GM21423 (cell line): Measurements from ENCODE around the gene SYTL4.

ENCODE experiments used
- ATAC-seq: cut with Tn5 transposase; IDR thresholded peaks from one replicate; pipeline ENCODE4 v1.9.1; 2021; ENCODE audit warnings: mild to moderate bottlenecking, moderate library complexity; ENCODE audit not compliant: unreplicated experiment

The SYTL4 gene

DNA sequence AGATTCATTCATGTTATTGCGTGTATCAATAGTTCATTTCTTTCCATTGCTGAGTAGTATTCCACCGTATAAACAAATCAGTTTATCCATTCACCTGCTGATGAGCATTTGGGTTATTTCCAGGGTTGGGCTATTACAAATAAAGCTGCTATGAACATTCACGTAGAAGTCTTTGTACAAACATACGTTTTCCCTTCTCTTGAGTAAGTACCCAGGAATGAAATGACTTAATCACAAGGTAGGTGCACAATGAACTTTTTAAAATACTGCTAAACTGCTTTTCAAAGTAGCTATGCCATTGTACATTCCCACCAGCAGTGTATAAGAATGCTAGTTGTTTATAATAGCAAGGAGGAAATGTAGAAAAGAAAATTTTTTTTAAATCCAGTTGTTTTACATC is 35.9 kb downstream of the SYTL4 start:
- ATAC-seq: no peak

DNA sequence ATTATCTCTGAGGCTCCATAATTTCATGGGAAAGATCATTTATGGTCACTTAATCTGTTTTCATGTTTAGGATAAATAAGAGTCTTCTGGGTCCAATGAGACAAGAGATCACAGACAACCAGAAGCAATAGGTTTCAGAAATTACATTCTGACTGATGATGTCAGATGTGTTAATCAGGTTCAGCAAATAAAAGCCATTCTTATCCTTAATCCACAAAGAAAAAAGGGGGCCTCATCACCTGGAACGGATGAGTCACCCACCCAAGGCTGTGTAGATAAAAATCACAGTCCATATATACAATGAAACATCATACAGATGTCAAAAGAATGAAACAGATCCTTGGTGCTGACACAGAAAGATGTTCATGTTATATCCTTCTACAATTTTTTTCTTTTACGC is 36.6 kb downstream of the SYTL4 start:
- ATAC-seq: no peak

DNA sequence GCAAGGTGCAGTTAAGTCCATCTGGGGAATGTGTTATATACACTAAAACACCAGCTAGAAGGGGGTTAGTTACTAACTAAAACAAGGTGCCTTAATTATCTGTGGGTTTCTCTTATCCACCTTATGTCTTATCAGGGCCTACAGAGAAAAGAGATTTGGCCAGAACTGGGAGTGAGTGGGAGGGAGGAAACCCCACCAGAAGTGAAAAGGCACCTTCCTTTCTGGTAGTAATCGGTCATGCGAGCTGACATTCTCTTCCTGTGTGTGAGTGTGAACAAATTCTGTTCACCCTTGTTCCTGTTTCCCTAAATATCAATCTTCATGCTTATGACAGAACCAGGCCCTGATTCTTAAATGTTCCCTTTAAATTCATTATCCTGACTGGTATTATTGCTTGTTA is 44.4 kb downstream of the SYTL4 start:
- ATAC-seq: peak; percentile 63

DNA sequence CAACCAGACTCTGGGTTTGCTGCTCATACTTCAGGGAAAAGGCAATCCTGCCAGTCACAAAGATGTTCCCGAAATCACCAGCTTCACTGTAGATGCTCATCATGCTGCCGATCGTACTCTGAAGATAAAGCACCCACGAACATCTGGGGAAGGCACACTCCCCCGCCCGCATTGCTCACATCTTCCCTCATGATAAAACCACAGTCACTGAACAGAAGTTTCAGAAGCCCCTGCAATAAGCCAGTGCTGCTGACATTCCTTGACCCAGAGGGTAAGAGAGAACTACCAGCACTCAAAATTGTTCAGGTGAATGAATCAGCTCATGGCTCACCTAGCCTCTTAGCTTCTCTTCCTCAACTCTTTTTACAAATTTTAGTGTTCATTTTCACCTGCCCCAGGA is 44.8 kb downstream of the SYTL4 start:
- ATAC-seq: peak; percentile 37

DNA sequence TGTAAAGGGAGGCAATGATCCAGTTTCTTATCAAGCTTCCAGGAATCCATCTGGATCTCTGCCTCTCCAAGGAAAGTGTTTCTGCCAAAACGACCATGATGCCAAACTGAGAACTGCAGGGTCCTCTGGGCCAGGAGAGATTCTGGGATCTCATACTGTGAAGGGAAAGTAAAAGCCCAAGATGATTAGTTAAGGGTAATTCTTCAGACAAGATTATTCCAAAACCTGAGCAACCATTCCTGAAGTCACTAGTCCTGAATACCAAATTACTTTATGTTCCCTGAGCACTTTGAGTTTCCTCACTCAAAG is 46.0 kb downstream of the SYTL4 start:
- peak; percentile 12 for ATAC-seq

DNA sequence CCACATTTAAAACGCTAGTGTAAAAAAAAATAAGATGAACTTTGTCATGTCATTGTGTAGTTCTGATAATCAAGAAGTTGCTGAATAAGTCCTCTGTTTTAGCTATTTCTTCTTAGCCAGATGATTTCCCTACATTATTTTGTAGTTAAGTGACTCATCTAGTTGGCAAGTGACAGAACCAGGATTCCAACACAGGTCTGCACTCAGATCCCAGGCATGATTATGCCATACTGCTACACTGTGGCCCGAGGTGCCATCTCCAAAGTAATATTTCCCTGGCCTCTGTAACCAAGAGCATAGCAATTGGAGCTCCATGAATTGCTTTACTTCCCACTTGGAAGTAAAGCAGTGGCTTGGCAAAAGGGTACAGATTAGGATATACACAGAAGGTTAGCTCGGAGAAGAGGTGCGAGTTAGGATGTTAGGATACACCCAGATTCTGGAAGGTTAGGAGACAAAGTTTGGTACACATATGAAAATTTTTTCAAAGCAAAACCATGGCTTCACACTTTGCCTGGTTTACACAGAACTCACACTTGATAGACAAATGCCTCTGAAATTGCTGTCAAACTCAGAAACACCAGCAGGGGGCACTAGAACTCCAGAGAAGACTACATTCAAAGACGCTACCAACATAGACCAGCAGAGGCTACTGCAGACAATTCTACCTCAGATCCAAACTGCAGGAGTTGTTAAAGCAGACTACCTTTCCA is 46.5 kb downstream of the SYTL4 start:
- peak; percentile 78 for ATAC-seq

DNA sequence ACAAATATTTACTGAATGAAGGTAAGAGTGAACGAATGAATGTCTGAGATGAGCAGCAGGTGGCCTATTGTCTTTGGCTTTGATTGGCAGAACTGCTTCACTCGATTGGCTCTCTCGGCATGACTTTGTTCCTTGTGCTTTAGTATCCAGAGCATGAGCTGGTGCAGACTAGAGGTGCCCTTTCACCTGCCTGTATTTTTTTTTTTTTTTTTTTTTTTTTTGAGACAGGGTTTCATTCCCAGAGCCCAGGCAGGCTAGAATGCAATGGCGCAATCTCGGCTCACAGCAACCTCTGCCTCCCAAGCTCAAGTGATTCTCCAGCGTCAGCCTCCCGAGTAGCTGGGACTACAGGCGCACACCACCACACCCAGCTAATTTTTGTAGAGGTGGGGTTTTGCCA is 49.0 kb downstream of the SYTL4 start:
- ATAC-seq: no peak

DNA sequence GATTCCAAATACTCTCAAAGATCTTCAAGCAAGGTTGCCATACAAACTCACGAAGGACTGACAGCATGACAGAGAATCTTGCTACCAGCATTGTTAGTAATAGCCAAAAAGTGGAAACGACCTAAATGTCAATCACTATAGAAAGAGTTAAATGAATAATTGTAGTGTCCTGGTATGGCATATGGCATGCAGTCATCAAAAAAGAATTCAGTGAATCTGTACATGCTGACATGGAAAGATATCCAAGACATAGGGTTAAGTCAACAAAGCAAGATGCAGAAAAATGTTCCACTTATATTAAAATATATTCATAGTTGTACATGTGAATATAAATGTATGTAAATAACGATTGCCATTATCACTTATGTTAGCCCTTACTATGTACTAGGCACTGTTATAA is 50.3 kb downstream of the SYTL4 start:
- no peak for ATAC-seq

DNA sequence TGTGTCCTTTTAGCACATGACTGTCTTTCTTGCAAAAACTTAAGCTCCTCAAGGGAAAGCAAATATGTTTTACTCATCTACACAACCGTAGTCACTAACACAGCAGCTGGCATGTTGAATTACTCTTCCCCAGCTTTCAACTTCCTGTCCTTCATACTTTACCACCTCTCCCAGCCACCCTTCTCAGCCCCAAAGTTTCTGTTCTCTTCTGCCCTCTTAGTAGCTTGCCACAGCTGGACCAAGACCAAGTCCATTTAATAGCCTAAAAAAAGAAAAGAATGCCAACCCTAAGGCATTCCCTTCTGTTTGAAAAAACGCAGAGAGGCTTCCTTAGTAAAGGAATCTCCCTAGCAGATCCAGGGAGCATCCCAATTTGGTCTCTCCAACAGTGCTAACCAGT is 51.2 kb downstream of the SYTL4 start:
- no peak for ATAC-seq

DNA sequence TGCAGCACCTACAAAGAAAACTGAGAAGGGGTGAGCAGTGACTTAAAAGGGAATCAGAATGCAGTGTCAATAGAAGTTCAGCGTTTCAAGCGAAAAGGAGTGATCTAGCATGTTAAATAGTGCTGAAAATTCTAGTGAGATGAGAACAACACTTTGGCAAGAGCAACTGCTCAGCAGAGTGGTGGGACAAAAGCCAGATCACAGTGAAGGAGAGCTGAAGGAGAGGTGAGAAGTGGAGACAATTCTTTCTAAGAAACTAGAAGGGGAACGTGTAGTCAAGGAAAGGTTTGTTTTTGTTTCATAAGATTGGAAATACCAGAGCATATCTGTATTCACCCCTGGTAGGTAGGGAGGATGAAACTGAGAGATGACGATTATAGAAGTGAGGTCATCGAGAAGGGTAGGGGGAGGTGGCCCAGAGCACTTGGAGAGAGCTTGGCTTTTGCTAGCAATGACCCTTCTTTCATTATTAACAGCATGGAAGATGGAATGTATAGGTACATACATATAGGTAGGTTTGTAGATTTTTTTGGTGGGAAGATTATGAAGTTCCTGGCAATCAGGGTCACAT is 54.2 kb downstream of the SYTL4 start:
- ATAC-seq: no peak

DNA sequence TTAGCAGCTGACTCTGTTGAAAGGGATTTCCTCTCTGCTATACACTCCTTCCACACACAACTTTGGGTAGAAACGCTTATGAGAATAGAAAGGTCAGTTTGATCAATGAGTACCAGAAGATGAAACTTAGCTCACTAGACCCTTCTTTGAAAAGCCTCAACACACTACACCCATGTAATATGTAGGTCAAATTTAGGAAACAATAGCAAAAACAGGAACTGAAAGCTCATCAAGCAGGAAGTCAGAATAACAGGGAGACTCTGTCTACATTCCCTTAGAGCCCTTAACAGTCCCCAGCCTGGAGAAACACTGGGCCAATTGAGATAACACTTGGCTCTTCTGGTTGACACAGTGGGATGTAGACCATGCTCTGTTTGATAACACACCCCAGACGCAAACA is 57.2 kb downstream of the SYTL4 start:
- ATAC-seq: peak; percentile 55

DNA sequence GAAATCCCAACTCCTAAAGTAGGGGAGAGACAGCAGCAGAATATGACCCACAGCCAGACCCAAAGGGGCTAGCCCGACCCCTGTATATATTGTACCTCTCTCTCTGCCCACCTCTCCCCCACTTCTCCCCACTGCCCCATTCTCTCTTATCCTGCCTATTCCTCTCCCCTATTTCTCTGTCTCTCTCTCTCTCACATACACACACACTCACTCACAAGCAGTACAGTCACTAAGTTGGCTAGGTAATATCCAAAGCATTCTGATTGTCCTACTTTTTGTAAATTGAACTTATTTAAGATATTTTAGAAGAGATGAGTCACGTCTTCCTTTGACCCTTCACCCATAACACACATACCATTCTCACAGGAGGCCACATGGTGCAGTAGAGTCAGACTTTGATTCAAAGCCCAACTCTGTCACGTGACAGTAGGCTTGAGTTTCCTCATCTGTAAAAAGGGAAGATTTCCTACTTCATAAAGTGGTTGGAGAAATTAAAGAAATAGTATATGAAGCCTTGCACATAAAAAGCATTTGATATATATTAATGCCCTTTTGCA is 58.4 kb downstream of the SYTL4 start:
- no peak for ATAC-seq

DNA sequence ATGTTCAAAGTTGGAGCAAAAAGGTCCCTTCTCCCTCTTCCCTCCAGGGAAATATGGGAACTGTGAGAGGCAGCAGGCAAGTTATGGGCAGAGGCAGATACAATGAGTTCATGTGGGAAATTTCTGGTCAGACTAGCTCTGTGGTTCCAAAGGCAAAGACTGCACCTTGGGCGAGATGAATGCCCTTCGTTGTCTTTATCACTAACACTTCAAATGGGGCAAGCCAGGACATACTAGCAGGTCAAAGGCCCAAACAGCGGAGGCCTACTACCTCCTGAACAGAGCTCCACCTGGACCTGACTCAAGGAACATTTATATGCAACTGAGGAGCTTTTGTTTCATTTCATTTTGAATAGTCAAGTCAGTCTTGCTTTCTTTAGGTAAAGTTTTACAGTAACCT is 59.0 kb downstream of the SYTL4 start:
- no peak for ATAC-seq

DNA sequence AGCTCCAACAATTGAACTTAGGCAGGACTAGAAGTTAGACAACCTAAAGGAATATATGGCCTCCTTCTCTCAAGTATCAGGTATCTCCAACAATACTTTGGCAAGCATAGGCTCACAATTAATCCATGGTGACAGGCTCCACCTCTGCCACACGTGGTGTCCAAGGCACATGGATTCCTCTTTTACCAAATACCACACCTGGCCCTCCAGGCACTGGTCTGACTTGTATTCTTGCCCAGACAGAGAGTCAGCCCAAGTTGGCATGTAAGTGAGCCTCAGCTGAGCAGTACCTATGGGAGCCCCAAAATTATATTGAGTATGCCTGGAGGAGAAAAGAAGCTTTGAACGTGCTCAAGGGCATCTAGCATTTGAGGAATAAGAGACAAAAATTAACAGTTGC is 68.3 kb downstream of the SYTL4 start:
- ATAC-seq: no peak

DNA sequence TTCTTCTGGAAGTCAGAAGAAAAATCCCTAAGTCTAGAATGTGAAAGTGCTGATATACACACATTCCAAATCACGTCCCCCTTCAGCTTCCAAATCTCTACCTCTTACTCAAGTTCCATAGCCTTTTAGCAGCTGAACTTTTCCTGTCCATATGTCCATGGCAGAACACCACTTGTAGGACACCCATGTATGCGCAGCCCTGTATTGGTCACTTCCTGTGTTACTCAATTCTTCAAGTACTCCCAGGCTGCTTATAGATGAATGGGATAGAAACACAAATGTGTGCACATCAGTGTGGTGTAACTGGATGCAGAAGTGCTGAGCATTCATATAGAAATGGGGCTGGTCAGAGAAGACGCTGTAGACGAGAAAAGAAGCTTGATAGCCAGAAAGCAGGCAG is 69.1 kb downstream of the SYTL4 start:
- ATAC-seq: no peak

DNA sequence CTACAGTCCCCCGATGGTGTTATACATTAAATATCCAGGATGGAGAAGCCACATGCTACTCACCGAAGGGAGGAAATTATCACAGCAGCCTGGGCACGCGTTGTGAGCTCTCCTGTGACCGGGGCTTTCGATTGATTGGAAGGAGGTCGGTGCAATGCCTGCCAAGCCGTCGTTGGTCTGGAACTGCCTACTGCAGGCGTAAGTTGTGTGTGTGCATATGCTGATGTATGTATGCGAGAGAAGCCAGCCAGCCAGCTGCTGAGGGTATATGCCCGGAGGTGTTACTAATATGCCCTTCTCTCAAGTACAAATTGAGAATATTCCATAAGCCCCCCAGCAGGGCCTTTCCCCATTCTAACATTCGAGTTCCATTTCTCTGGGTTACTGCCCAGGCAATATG is 69.8 kb downstream of the SYTL4 start:
- no peak for ATAC-seq

DNA sequence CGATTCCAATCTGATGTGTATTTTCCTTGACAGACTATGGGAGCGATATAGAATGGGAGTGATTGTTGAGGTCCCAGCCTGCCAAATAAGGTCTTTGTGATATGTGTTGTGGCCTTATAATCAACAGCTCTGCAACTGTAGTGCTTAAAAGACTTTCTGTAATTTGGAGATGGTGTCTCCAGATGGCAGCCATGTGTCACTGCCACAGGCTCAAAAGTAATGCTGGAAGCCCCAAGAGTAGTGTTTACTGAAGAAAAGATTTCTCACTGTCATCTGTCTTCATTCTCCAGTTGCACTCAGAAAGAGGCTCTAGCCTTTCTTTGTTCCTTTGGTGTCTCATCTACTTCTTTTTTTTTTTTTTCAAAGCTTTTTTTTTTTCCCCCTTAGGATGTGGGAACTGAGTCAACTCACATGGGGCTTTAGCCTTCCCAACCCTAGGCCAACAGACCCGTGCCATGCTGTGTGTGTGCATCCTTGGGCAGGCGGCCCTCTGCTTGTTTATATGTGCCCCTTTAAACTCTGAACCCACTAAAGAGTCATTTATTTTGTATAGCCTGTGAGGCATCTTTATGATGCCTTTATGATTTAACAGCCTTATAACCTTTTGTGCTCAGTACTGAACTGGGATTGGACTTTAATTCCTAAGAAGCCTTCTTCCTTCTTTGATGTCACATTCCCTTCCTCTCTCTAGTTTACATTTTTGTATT is 72.3 kb downstream of the SYTL4 start:
- no peak for ATAC-seq

DNA sequence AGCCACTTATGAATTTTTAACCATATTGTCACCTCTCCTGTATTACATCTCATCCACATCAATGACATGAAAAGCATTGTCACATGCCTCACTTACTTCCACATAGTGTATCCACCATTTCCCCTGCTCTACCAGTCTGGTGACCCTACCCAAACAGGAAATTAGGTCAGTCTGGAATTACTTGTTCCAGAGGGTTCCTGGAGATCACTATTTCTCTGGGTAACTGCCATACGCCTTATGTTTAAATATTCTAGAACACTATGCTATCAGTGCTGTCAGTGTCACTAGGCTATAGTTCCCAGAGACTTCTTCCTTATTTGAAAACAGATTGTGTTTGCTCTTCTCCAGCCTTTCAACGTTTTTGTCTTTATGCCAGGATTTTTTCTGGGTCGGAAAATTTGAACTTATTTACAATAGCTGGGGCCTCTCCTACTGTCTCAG is 73.0 kb downstream of the SYTL4 start:
- no peak for ATAC-seq

DNA sequence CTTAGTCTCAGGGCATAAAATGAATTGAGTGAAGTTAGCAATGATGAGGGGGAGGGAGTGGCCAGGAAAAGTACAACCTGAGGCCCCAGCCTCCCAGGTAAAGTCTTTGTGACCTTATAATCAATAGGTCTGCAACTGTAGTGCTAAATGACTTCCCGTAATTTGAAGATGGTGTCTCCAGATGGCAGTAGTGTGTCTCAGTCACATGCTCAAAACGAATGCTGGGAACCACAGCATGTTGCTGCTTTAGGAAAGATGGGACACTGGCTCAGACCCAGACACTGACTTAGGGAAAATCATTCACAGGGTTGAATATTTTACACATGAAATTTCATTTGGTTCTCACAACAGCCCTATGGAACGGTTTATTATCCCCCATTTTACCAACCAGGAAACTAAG is 77.7 kb downstream of the SYTL4 start:
- no peak for ATAC-seq

DNA sequence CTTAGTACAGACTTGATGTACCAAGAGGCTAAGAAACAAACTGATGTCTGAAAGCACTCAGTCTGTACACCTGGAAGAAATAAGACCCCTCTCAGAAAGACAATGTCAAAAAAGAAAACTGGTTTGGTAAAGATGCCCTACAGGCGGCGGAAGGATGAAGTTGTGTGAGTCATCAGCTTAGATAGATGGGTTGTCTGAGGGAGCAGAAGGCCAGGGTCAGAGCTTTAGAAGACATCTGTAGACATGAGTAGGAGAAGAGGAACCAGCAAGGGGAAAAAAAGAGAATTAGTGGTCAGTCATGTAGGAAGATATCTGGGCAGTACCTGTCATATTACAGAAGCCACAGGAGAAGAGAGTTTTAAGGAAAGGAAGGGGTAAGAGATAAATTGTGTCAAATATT is 79.7 kb downstream of the SYTL4 start:
- no peak for ATAC-seq

DNA sequence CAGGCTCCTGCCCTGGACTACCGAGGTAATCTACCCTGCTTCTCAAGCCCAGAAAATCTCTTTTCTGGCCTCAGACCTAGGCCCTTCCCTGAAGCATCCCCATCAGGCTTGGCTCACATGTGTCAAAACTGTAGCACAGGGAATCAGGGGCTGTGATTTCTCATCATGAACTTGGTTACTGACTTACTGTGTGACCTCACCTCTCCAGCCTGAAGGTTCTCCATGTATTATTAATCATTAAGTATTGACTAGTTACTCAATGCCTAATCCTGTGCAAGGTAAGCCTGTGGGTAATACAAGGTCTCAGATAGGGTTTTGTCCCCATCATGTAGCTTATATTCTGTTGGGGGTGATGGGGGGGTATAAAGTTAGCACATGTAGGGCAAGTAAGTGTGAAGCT is 81.1 kb downstream of the SYTL4 start:
- ATAC-seq: no peak
